ENCODE measurements around the gene NLK. TPM values are rescaled to one million over a fixed set of nuclear protein-coding genes. Genes with fewer than 3 reads are reported as not detected.

The NLK gene
- total and polyA plus RNA-seq, 2 of the 4 experiments (the other 2 are of a cell fraction), result 15.3 to 23.3 TPM

GRCh38 chr17:28174352-28175046, 132.0 kb downstream of the NLK start:
- peaks cover 1% of the 10 kb centered on the region for H3K9me1 ChIP-seq (ENCODE audit: insufficient read depth, low read length)
- H3K56ac ChIP-seq (ENCODE audit: extremely low read depth, insufficient read depth, low read length), result no peak overlapping the region
- no peak overlapping the region for H3K4me2 ChIP-seq (ENCODE audit: low read depth, low read length)
- no peaks in the 10 kb centered on the region for H3K9me3 ChIP-seq (ENCODE audit: control insufficient read depth, insufficient read depth, low read length)
- H4K5ac ChIP-seq (ENCODE audit: low read depth, low read length), result peak overlapping the region; percentile 64; the same call in 1 of the 2 replicates
- H3K14ac ChIP-seq (replicated peaks; ENCODE audit: low read depth, low read length), result no peak overlapping the region
- ChIA-PET POLR2A (ENCODE audit: unreplicated experiment) (no interaction called here), CTCF (no interaction called here)
- H2BK20ac ChIP-seq (ENCODE audit: low read depth, low read length), result peak overlapping the region; percentile 64
- peak overlapping the region; percentile 47; the same call in 1 of the 3 replicates for H2BK15ac ChIP-seq (ENCODE audit: low read depth, low read length)
- H2BK5ac ChIP-seq (ENCODE audit: low read depth, low read length, poor library complexity, severe bottlenecking), result peak overlapping the region; percentile 46
- dilution Hi-C loops (cut with HindIII; ENCODE audit: low sequenced_read_pairs, unreplicated experiment) (no loop called here), in situ Hi-C loops (cut with MboI; ENCODE audit: low sequenced_read_pairs) (no loop called here), intact Hi-C loops (cut with micrococcal nuclease) (no loop called here)
- H3K23ac ChIP-seq (ENCODE audit: low read depth, low read length), result peak overlapping the region; percentile 30; the same call in 1 of the 2 replicates
- no peak overlapping the region for H2AK9ac ChIP-seq (replicated peaks; ENCODE audit: low read depth, low read length, poor library complexity)
- peak overlapping the region; percentile 75 for H4K91ac ChIP-seq (ENCODE audit: insufficient read depth, low read depth, low read length)
- H3K27ac ChIP-seq (ENCODE audit: insufficient read depth, low read length), result peak overlapping the region; percentile 55
- H3K9ac ChIP-seq (ENCODE audit: low read depth, low read length), result no peak overlapping the region; the same call in 1 of the 2 replicates
- peaks cover 18% of the 10 kb centered on the region for H3K4me1 ChIP-seq (ENCODE audit: control insufficient read depth, insufficient read depth, low read length)
- H2AFZ ChIP-seq (replicated peaks; ENCODE audit: low read length, poor library complexity), result no peak overlapping the region
- peaks cover 8 to 45% of the 10 kb centered on the region in 2 experiments; a peak in 3 of 4 replicates for H3K79me1 ChIP-seq (ENCODE audit: low read depth in 1 of 2, low read length in 2 of 2)
- H4K8ac ChIP-seq (ENCODE audit: low read depth in 2 of 2, low read length in 2 of 2), result peak overlapping the region; percentile 37 to 57
- no peak for DNase-seq
- peak overlapping the region; percentile 84 for H3K4ac ChIP-seq (ENCODE audit: low read depth, low read length)
- no TSS peak for BruUV-seq (replicated peaks)
- peak overlapping the region; percentile 69 for H2BK120ac ChIP-seq (ENCODE audit: low read depth, low read length)
- WGBS, 2 experiments (ENCODE audit: extremely low coverage in 2 of 2, insufficient read length in 1 of 2), result 20% methylated on average over 1 of the region's 5 CpGs; no CpG with 5 or more reads in 1 of the 2 experiments
- no peaks in the 10 kb centered on the region for H3K27me3 ChIP-seq (ENCODE audit: control insufficient read depth, insufficient read depth, low read length)
- H4K20me1 ChIP-seq (ENCODE audit: insufficient read depth, low read length), result no peaks in the 10 kb centered on the region
- no peak overlapping the region for H3K4me3 ChIP-seq (ENCODE audit: insufficient read depth, low read depth, low read length)
- TF ChIP-seq NFE2L2 (IDR thresholded peaks at IDR 0.05; ENCODE audit: low read depth, low read length), result no peak
- no peak for TF ChIP-seq RAD21 (IDR thresholded peaks at IDR 0.05; ENCODE audit: low read length)
- no peak for TF ChIP-seq RCOR1 (IDR thresholded peaks at IDR 0.05; ENCODE audit: insufficient replicate concordance, low read length)
- TF ChIP-seq MXI1 (IDR thresholded peaks at IDR 0.05; ENCODE audit: borderline replicate concordance, low read depth, low read length), result no peak
- TF ChIP-seq CEBPB (IDR thresholded peaks at IDR 0.05; ENCODE audit: low read depth, low read length), result no peak
- TF ChIP-seq RFX5 (IDR thresholded peaks at IDR 0.05; ENCODE audit: low read depth, low read length), result no peak
- TF ChIP-seq, protein P1, sequence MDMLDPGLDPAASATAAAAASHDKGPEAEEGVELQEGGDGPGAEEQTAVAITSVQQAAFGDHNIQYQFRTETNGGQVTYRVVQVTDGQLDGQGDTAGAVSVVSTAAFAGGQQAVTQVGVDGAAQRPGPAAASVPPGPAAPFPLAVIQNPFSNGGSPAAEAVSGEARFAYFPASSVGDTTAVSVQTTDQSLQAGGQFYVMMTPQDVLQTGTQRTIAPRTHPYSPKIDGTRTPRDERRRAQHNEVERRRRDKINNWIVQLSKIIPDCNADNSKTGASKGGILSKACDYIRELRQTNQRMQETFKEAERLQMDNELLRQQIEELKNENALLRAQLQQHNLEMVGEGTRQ (IDR thresholded peaks at IDR 0.05; ENCODE audit: low read depth, low read length), result no peak
- TF ChIP-seq MAFK (IDR thresholded peaks at IDR 0.05; ENCODE audit: low read depth, low read length), result no peak
- no peak for TF ChIP-seq POLR2A (IDR thresholded peaks at IDR 0.05; ENCODE audit: low read depth, low read length)
- TF ChIP-seq BHLHE40 (IDR thresholded peaks at IDR 0.05; ENCODE audit: low read depth, low read length), result no peak
- no peak for TF ChIP-seq FOS (IDR thresholded peaks at IDR 0.05; ENCODE audit: low read depth, low read length)
- H3K18ac ChIP-seq (ENCODE audit: low read depth, low read length), result peak overlapping the region; percentile 33
- peaks cover 13% of the 10 kb centered on the region for H3K36me3 ChIP-seq (ENCODE audit: control insufficient read depth, insufficient read depth, low read length)
- ATAC-seq (ENCODE audit: low read depth), result no peak
- H2AK5ac ChIP-seq (ENCODE audit: low read depth, low read length), result peak overlapping the region; percentile 79; the same call in 1 of the 2 replicates

Measured in IMR-90 (cell line).